Fibroblast of lung (primary cell): ENCODE measurements around the gene NPHP3.

ENCODE experiments used
- EZH2 ChIP-seq: IDR thresholded peaks from 2 replicates; pipeline ENCODE4 v1.5.1; 2012; ENCODE audit warnings: low read length, control low read depth, mild to moderate bottlenecking; ENCODE audit errors: missing control alignments
- TF ChIP-seq, protein P1 (sequence below), 2 donors: IDR thresholded peaks in 1 of 2; conservative IDR thresholded peaks in 1 of 2; 1 replicate in 1 of 2; 2 replicates in 1 of 2; pipeline ENCODE4 v1.5.1; 2011 to 2012; ENCODE audit warnings: low read length in 2 of 2, control low read depth in 1 of 2, inconsistent platforms in 1 of 2, low read depth in 1 of 2, mild to moderate bottlenecking in 1 of 2

DNA sequence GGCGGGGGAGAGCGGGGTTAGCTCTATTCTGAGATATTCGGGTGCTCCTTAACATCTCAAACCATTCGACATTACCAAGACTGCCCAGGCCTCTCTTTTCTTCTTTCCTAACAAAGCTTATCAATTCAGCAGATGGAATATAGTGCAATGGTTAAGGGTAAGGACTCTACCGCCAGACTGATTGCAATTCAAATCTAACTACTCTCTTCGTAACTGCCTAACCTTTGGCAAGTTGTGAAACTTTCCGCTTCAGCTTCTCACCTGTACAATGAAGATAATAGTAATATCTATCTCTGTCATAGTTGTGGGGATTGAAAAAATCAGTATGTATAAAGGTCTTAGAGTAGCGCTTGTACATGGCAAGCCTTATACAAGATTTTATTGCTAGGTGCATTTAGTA lies 61.1 kb downstream of the NPHP3 start:
- TF ChIP-seq, protein P1, sequence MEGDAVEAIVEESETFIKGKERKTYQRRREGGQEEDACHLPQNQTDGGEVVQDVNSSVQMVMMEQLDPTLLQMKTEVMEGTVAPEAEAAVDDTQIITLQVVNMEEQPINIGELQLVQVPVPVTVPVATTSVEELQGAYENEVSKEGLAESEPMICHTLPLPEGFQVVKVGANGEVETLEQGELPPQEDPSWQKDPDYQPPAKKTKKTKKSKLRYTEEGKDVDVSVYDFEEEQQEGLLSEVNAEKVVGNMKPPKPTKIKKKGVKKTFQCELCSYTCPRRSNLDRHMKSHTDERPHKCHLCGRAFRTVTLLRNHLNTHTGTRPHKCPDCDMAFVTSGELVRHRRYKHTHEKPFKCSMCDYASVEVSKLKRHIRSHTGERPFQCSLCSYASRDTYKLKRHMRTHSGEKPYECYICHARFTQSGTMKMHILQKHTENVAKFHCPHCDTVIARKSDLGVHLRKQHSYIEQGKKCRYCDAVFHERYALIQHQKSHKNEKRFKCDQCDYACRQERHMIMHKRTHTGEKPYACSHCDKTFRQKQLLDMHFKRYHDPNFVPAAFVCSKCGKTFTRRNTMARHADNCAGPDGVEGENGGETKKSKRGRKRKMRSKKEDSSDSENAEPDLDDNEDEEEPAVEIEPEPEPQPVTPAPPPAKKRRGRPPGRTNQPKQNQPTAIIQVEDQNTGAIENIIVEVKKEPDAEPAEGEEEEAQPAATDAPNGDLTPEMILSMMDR (conservative IDR thresholded peaks at IDR 0.05 in 1 of 2, IDR thresholded peaks at IDR 0.05 in 1 of 2; ENCODE audit: low read depth in 1 of 2, low read length in 2 of 2) = no peak
- TF ChIP-seq EZH2 = no peak
